ENCODE results near the gene C1QTNF9.
"Not testable (repeated sequence)": the region's sequence is repeated elsewhere in the genome, so short reads cannot be mapped to it uniquely, and the experiment has no call there.

Gene C1QTNF9

DNA sequence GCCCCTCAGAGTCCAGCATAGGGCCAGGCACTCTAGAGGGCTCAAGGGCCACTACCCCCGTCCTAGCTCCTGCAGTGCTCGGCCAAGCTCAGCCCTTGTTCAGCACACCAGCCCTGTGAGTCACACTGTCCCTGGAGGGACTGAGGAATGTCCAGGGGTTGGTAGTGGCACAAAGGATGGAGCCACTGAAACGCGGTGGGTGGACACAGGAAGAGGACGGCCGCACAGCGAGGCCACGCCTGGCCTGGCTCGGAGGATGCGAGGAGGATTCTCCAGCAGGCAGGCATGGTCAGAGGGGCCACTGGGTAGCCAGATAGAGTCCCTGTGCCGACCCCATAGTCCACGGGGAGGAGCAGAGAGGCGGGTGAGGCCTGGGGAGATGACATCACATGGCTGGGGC lies 45.7 kb downstream of the C1QTNF9 start:
- no peak overlapping the region for H3K4me2 ChIP-seq (ENCODE audit: low read length)
- H3K4me1 ChIP-seq (ENCODE audit: control insufficient read depth, insufficient read depth, low read length) = no peaks in the 10 kb centered on the region
- no peak overlapping the region for H3K9ac ChIP-seq (ENCODE audit: low read depth, low read length)
- H3K27me3 ChIP-seq (ENCODE audit: control insufficient read depth, insufficient read depth, low read length) = no peaks in the 10 kb centered on the region
- no peak overlapping the region for H3K4me3 ChIP-seq (ENCODE audit: low read length)
- H3K9me3 ChIP-seq (replicated peaks; ENCODE audit: low read length) = no peaks in the 10 kb centered on the region
- no peaks in the 10 kb centered on the region for H3K36me3 ChIP-seq (ENCODE audit: insufficient read depth, low read length)

DNA sequence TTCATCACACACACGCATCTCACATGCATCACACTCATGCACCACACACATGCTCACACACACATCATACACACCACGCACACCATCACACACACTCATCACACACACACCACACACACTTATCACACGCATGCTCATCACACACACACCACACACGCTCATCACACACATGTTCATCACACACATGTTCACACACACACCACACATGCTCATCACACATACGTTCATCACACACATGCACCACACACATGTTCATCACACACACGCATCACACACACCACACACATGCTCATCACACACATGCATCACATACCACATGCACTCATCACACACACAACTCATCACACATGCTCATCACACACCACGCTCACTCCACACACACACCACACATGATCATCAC lies 46.9 kb downstream of the C1QTNF9 start:
- H3K4me2 ChIP-seq (ENCODE audit: low read length) = no peak overlapping the region
- no peaks in the 10 kb centered on the region for H3K4me1 ChIP-seq (ENCODE audit: control insufficient read depth, insufficient read depth, low read length)

DNA sequence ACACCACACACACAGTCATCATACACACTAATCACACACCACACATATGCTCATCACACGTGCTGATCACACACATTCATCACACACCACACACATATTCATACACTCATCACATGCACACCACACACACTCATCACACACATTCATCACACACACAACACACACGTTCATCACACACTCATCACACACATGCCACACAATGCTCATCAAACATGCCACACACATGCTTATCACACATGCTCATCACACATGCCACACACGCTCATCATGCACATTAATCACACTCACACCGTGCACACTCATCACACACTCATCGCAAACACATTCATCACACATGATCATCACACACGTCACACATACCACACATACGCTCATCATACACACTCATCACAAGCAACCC lies 47.5 kb downstream of the C1QTNF9 start:
- Histone ChIP-seq H3K9me3 (replicated peaks; ENCODE audit: low read length) (no peaks in the 10 kb centered on the region), H3K9ac (ENCODE audit: low read depth, low read length) (no peak overlapping the region), H3K4me3 (ENCODE audit: low read length) (no peak overlapping the region), H3K4me1 (ENCODE audit: control insufficient read depth, insufficient read depth, low read length) (no peaks in the 10 kb centered on the region), H3K4me2 (ENCODE audit: low read length) (no peak overlapping the region), H3K36me3 (ENCODE audit: insufficient read depth, low read length) (no peaks in the 10 kb centered on the region), H3K27me3 (ENCODE audit: control insufficient read depth, insufficient read depth, low read length) (no peaks in the 10 kb centered on the region)

More for the DNA sequence above, 46.9 kb downstream of the C1QTNF9 start:
- H3K36me3 ChIP-seq (ENCODE audit: insufficient read depth, low read length) = no peaks in the 10 kb centered on the region
- no peaks in the 10 kb centered on the region for H3K9me3 ChIP-seq (replicated peaks; ENCODE audit: low read length)
- H3K27me3 ChIP-seq (ENCODE audit: control insufficient read depth, insufficient read depth, low read length) = no peaks in the 10 kb centered on the region
- H3K9ac ChIP-seq (ENCODE audit: low read depth, low read length) = no peak overlapping the region
- H3K4me3 ChIP-seq (ENCODE audit: low read length) = no peak overlapping the region

DNA sequence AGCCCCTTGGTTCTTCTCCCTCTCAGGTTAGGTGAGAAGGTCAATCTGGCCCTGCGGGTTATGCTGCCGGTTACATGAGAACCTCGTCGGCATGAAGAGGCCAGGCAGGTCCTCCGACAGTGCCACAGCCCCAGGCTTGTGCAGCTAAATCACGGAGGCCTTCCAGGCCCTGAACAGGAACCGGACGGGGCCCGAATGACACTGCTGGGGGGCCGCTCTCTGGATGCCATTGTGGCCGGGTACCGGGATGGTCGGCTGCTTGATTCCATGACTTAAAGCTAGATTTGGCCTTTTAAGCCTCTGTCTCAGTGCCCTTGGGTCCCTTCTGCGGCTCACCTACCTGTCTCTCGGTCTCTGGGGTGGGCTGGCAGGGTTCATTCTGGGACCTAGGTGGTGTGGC lies 48.4 kb downstream of the C1QTNF9 start:
- H3K4me1 ChIP-seq (ENCODE audit: control insufficient read depth, insufficient read depth, low read length) = no peaks in the 10 kb centered on the region
- H3K9ac ChIP-seq (ENCODE audit: low read depth, low read length) = no peak overlapping the region
- H3K4me3 ChIP-seq (ENCODE audit: low read length) = no peak overlapping the region
- no peak overlapping the region for H3K4me2 ChIP-seq (ENCODE audit: low read length)
- no peaks in the 10 kb centered on the region for H3K36me3 ChIP-seq (ENCODE audit: insufficient read depth, low read length)
- no peaks in the 10 kb centered on the region for H3K9me3 ChIP-seq (replicated peaks; ENCODE audit: low read length)
- H3K27me3 ChIP-seq (ENCODE audit: control insufficient read depth, insufficient read depth, low read length) = no peaks in the 10 kb centered on the region

DNA sequence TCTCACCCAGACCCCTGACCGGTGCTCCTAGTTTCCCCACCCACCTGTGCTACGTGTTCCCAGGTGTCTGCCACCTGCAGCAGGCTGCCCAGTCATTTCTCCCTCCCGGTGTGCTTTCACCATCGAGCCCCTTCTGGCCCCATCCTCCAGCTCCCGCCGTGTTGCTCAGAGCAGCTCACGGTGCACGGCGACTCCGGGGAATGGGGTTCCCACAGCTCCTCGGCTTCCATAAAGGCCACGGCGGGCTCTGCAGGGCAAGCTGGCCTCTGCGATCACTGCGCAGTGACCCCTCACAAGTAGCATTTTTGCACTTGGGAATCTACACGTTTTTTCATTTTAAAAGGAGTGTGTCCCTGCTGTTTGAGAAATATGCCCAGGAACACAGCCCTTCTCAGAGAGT lies 49.5 kb downstream of the C1QTNF9 start:
- H3K36me3 ChIP-seq (ENCODE audit: insufficient read depth, low read length); H3K27me3 ChIP-seq (ENCODE audit: control insufficient read depth, insufficient read depth, low read length); H3K4me1 ChIP-seq (ENCODE audit: control insufficient read depth, insufficient read depth, low read length); H3K4me2 ChIP-seq (ENCODE audit: low read length); H3K9ac ChIP-seq (ENCODE audit: low read depth, low read length); H3K9me3 ChIP-seq (replicated peaks; ENCODE audit: low read length); H3K4me3 ChIP-seq (ENCODE audit: low read length): not testable (repeated sequence)

DNA sequence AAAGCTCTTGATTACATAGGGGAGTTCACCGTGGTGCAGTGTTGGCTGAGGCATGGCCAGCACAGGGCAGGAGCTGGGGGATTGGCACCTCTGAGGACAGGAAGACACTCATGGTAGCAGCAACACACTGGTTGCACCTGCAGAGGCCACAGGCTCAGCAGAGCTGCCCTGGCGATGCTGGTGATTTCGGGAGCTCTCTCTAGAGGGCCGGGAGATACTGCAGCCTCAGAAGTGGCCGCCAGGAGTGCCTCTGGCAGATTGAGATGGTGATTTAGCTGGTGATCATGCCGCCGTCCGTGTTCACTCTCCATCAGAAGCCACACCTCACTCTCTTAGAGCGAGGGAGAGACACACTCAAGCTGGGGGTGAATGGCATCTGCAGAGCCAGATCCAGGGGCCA lies 49.9 kb downstream of the C1QTNF9 start:
- not testable (repeated sequence) for H3K9ac ChIP-seq (ENCODE audit: low read depth, low read length); H3K4me3 ChIP-seq (ENCODE audit: low read length); H3K36me3 ChIP-seq (ENCODE audit: insufficient read depth, low read length); H3K4me1 ChIP-seq (ENCODE audit: control insufficient read depth, insufficient read depth, low read length); H3K27me3 ChIP-seq (ENCODE audit: control insufficient read depth, insufficient read depth, low read length); H3K9me3 ChIP-seq (replicated peaks; ENCODE audit: low read length); H3K4me2 ChIP-seq (ENCODE audit: low read length)

DNA sequence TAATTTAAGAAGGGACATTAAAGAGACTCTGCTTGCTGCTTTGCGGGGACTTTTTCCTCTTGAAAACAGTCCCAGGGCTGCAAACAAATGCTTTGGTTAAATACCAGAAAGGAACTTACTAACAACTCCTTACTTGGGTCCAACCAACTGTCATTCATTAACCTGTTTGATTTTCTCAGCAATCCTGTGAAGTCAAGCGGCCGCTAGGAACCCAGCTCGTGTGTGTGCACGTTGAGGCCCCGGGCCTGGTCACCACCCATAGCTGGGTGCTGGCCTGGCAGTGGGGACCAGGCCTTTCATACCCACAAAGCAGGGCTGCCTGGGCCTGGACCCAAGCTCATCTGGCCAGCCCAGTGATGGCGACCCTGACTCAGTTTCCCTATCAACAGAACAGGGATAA lies 50.7 kb downstream of the C1QTNF9 start:
- no peak overlapping the region for H3K4me3 ChIP-seq (ENCODE audit: low read length)
- H3K9me3 ChIP-seq (replicated peaks; ENCODE audit: low read length) = no peaks in the 10 kb centered on the region
- H3K36me3 ChIP-seq (ENCODE audit: insufficient read depth, low read length) = no peaks in the 10 kb centered on the region

DNA sequence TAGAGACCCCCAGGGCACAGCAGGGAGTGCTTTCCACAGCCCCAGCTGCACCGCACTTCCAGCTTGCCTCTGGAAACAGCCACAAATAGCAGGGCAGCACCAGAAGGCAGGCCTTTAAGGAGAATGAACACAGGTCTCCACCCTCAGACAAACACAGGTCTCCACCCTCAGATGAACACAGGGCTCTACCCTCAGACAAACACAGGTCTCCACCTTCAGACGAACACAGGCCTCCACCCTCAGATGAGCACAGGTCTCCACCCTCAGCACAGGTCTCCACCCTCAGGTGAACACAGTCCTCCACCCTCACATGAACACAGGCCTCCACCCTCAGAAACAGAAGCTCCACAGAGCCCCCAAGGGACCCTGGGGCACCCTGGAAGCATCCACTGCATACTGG lies 51.7 kb downstream of the C1QTNF9 start:
- Histone ChIP-seq H3K9ac (ENCODE audit: low read depth, low read length) (no peak overlapping the region), H3K4me3 (ENCODE audit: low read length) (no peak overlapping the region), H3K4me1 (ENCODE audit: control insufficient read depth, insufficient read depth, low read length) (no peaks in the 10 kb centered on the region), H3K9me3 (replicated peaks; ENCODE audit: low read length) (no peaks in the 10 kb centered on the region), H3K36me3 (ENCODE audit: insufficient read depth, low read length) (no peaks in the 10 kb centered on the region), H3K4me2 (ENCODE audit: low read length) (no peak overlapping the region), H3K27me3 (ENCODE audit: control insufficient read depth, insufficient read depth, low read length) (no peaks in the 10 kb centered on the region)

More for the DNA sequence above, 50.7 kb downstream of the C1QTNF9 start:
- no peaks in the 10 kb centered on the region for H3K4me1 ChIP-seq (ENCODE audit: control insufficient read depth, insufficient read depth, low read length)
- H3K27me3 ChIP-seq (ENCODE audit: control insufficient read depth, insufficient read depth, low read length) = no peaks in the 10 kb centered on the region
- no peak overlapping the region for H3K9ac ChIP-seq (ENCODE audit: low read depth, low read length)
- H3K4me2 ChIP-seq (ENCODE audit: low read length) = no peak overlapping the region

DNA sequence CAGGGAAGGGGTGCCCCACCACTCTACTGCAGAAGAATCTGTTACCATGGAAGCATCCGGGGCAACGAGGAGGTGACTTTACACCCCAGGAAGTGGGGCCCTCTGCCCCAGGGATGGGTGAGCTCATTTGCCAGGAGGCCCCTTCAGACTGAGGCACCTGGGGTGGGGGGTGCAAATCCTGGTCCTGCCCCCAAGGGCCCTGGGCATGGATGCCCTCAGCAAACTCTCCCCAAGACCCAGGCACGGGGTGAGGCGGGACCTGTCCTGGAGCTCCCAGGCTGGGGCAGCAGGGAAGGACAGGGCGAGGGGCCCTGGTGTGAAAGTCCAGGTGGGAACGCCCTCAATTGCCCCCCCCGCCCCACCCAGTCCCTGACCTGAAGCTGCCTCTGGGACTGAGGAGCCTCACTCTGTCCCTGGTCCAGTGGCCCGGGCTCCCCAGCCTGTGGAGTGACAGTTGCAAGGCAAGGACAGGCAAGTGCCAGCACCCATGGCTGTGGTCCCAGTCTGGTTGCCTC lies 52.5 kb downstream of the C1QTNF9 start:
- Histone ChIP-seq H3K27me3 (ENCODE audit: control insufficient read depth, insufficient read depth, low read length) (no peaks in the 10 kb centered on the region), H3K4me2 (ENCODE audit: low read length) (no peak overlapping the region), H3K9ac (ENCODE audit: low read depth, low read length) (no peak overlapping the region), H3K36me3 (ENCODE audit: insufficient read depth, low read length) (no peaks in the 10 kb centered on the region), H3K9me3 (replicated peaks; ENCODE audit: low read length) (no peaks in the 10 kb centered on the region), H3K4me3 (ENCODE audit: low read length) (no peak overlapping the region), H3K4me1 (ENCODE audit: control insufficient read depth, insufficient read depth, low read length) (no peaks in the 10 kb centered on the region)

DNA sequence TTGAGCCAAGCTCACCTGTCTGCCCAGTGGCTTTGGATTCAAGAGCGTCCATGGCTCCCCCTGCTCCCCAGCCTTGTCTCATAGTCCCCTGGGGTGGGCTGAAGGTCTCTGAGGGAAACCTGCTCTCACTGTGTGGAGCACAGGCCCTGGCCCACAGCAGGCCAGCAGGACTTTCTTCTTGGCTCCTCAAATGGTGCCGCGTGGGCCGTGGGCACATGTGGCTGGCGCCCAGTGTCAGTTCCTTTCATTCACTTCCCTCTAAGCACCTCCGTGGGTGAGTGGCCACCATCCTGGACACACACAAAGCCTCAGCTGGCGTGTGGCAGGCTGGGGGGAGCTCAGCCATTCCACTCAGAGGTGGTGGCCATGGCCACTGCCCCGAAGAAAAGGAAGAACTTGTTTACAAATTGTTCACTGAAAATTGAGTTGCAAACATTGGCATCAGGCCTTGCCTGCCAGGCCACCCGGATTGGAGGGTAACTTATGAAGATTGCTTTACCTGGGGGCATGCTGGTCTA lies 53.1 kb downstream of the C1QTNF9 start:
- Histone ChIP-seq H3K4me3 (ENCODE audit: low read length) (no peak overlapping the region), H3K4me2 (ENCODE audit: low read length) (no peak overlapping the region), H3K9ac (ENCODE audit: low read depth, low read length) (no peak overlapping the region), H3K36me3 (ENCODE audit: insufficient read depth, low read length) (no peaks in the 10 kb centered on the region), H3K27me3 (ENCODE audit: control insufficient read depth, insufficient read depth, low read length) (no peaks in the 10 kb centered on the region), H3K4me1 (ENCODE audit: control insufficient read depth, insufficient read depth, low read length) (no peaks in the 10 kb centered on the region), H3K9me3 (replicated peaks; ENCODE audit: low read length) (no peaks in the 10 kb centered on the region)

DNA sequence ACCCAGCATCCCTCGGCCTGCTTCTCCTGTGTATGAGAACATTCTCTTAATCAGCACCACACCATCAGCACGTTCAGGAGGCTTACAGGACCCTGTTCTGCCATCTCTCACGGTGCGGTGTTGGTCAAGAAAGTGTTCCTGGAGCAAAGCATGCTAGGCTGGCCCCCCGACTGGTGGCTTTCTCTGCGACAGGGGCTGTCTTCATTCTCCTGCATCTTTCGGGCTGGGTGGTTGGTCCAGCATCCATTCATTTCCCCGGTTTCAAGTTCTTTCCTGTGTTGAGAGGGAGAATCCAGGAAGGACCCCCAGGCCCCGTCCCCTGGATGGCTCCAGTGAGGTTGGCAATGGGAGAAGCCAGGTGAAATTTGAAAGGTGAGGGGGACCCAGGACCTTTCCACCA lies 55.8 kb downstream of the C1QTNF9 start:
- H3K4me1 ChIP-seq (ENCODE audit: control insufficient read depth, insufficient read depth, low read length) = no peaks in the 10 kb centered on the region
- no peak overlapping the region for H3K9ac ChIP-seq (ENCODE audit: low read depth, low read length)
- no peaks in the 10 kb centered on the region for H3K36me3 ChIP-seq (ENCODE audit: insufficient read depth, low read length)
- no peak overlapping the region for H3K4me2 ChIP-seq (ENCODE audit: low read length)
- H3K4me3 ChIP-seq (ENCODE audit: low read length) = no peak overlapping the region
- H3K27me3 ChIP-seq (ENCODE audit: control insufficient read depth, insufficient read depth, low read length) = no peaks in the 10 kb centered on the region
- no peaks in the 10 kb centered on the region for H3K9me3 ChIP-seq (replicated peaks; ENCODE audit: low read length)

DNA sequence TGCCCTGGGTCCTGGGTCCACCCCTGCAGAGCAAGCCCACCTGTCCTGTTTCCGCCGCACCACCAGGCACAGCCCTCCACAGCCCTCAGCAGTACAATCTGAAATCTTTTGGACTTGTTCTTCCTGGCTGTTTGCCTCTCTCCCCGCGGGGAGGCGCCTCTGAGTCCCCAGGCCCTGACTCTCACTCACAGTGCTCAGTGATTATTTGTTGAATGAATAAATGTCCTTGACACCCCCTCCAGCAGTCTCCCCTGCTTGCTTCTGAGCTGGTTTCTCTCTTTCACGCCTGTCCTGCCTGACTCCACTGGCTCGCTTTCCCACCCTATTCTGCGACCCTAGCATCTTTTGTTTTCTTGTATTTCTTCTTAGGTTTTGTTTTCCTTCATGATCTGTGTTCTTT lies 56.9 kb downstream of the C1QTNF9 start:
- not testable (repeated sequence) for H3K9ac ChIP-seq (ENCODE audit: low read depth, low read length); H3K4me2 ChIP-seq (ENCODE audit: low read length); H3K4me3 ChIP-seq (ENCODE audit: low read length); H3K4me1 ChIP-seq (ENCODE audit: control insufficient read depth, insufficient read depth, low read length); H3K27me3 ChIP-seq (ENCODE audit: control insufficient read depth, insufficient read depth, low read length); H3K9me3 ChIP-seq (replicated peaks; ENCODE audit: low read length); H3K36me3 ChIP-seq (ENCODE audit: insufficient read depth, low read length)

All from skeletal muscle satellite cell (primary cell).